Measurements from ENCODE around the gene CD300C.
"Not testable (repeated sequence)": the region's sequence is repeated elsewhere in the genome, so short reads cannot be mapped to it uniquely, and the experiment has no call there.

The CD300C gene

GRCh38 chr17:74569020-74570003, 23.4 kb upstream of the CD300C start:
- H3K27me3 Mint-ChIP-seq: peaks cover 27% of the 10 kb centered on the region
- no peak for DNase-seq (ENCODE audit: low spot score in 2 of 2)
- no peak overlapping the region for H3K27ac Mint-ChIP-seq
- no peak overlapping the region for H3K4me3 Mint-ChIP-seq
- no peak for ATAC-seq (ENCODE audit: low read depth)
- H3K9me3 Mint-ChIP-seq: no peaks in the 10 kb centered on the region
- H3K36me3 Mint-ChIP-seq: peaks cover 2% of the 10 kb centered on the region
- H3K4me1 Mint-ChIP-seq: peaks cover 15% of the 10 kb centered on the region

- DNase-seq (ENCODE audit: low spot score in 2 of 2): no peak
- peaks cover 18% of the 10 kb centered on the region for H3K4me1 Mint-ChIP-seq
- peaks cover 31% of the 10 kb centered on the region for H3K27me3 Mint-ChIP-seq
- H3K36me3 Mint-ChIP-seq: peaks cover 6% of the 10 kb centered on the region
- H3K27ac Mint-ChIP-seq: no peak overlapping the region
- no peak overlapping the region for H3K4me3 Mint-ChIP-seq
- peaks cover 2% of the 10 kb centered on the region for H3K9me3 Mint-ChIP-seq
- no peak for ATAC-seq (ENCODE audit: low read depth)
Measured at GRCh38 chr17:74568106-74568873, 22.4 kb upstream of the CD300C start.

GRCh38 chr17:74567397-74567796, 21.5 kb upstream of the CD300C start, which contains the start of gene CD300H:
TSS of gene CD300H (minus strand) at chr17:74567509.
- Mint-ChIP-seq H3K4me3 (no peak within 1 kb of the TSS), H3K9me3 (peaks cover 2% of the 10 kb centered on the region), H3K27ac (no peak within 1 kb of the TSS), H3K4me1 (peaks cover 20% of the 10 kb centered on the region), H3K27me3 (peaks cover 34% of the 10 kb centered on the region), H3K36me3 (peaks cover 6% of the 10 kb centered on the region)
- ATAC-seq (ENCODE audit: low read depth): no peak
- DNase-seq (ENCODE audit: low spot score in 2 of 2): no peak

GRCh38 chr17:74566132-74566753, 20.3 kb upstream of the CD300C start:
- H3K4me1 Mint-ChIP-seq: peaks cover 27% of the 10 kb centered on the region
- DNase-seq (ENCODE audit: low spot score in 2 of 2): peak; percentile 28 to 38

GRCh38 chr17:74565126-74565525, 19.2 kb upstream of the CD300C start:
- Mint-ChIP-seq H3K27me3 (peaks cover 38% of the 10 kb centered on the region), H3K9me3 (peaks cover 2% of the 10 kb centered on the region), H3K36me3 (peaks cover 6% of the 10 kb centered on the region), H3K4me3 (no peak overlapping the region), H3K27ac (no peak overlapping the region), H3K4me1 (peaks cover 28% of the 10 kb centered on the region)
- ATAC-seq (ENCODE audit: low read depth) (no peak), DNase-seq (ENCODE audit: low spot score in 2 of 2) (no peak)

More at GRCh38 chr17:74566132-74566753, 20.3 kb upstream of the CD300C start:
- peaks cover 6% of the 10 kb centered on the region for H3K36me3 Mint-ChIP-seq
- peaks cover 39% of the 10 kb centered on the region for H3K27me3 Mint-ChIP-seq
- H3K27ac Mint-ChIP-seq: no peak overlapping the region
- peak; percentile 54 for ATAC-seq (ENCODE audit: low read depth)
- H3K4me3 Mint-ChIP-seq: no peak overlapping the region
- peaks cover 2% of the 10 kb centered on the region for H3K9me3 Mint-ChIP-seq

- Mint-ChIP-seq H3K27ac (peak overlapping the region; percentile 9), H3K27me3 (peaks cover 30% of the 10 kb centered on the region), H3K4me3 (no peak overlapping the region), H3K36me3 (peaks cover 9% of the 10 kb centered on the region), H3K4me1 (peaks cover 30% of the 10 kb centered on the region), H3K9me3 (peaks cover 6% of the 10 kb centered on the region)
- ATAC-seq (ENCODE audit: low read depth): no peak
- DNase-seq (ENCODE audit: low spot score in 2 of 2): no peak
Measured at GRCh38 chr17:74563358-74563757, 17.4 kb upstream of the CD300C start.

GRCh38 chr17:74561586-74561985, 15.7 kb upstream of the CD300C start:
- Mint-ChIP-seq H3K4me3 (no peak overlapping the region), H3K27ac (no peak overlapping the region), H3K27me3 (peaks cover 22% of the 10 kb centered on the region), H3K9me3 (peaks cover 6% of the 10 kb centered on the region), H3K4me1 (peaks cover 29% of the 10 kb centered on the region), H3K36me3 (peaks cover 8% of the 10 kb centered on the region)
- DNase-seq (ENCODE audit: low spot score in 2 of 2): no peak
- ATAC-seq (ENCODE audit: low read depth): peak; percentile 35

GRCh38 chr17:74558882-74559519, 13.1 kb upstream of the CD300C start:
- Mint-ChIP-seq H3K4me1 (peaks cover 29% of the 10 kb centered on the region), H3K9me3 (peaks cover 10% of the 10 kb centered on the region), H3K27me3 (peaks cover 16% of the 10 kb centered on the region), H3K4me3 (no peak overlapping the region), H3K27ac (peak overlapping the region; percentile 69), H3K36me3 (peaks cover 11% of the 10 kb centered on the region)
- DNase-seq (ENCODE audit: low spot score in 2 of 2) (no peak), ATAC-seq (ENCODE audit: low read depth) (no peak)

- ATAC-seq (ENCODE audit: low read depth): peak; percentile 31
- peaks cover 13% of the 10 kb centered on the region for H3K27me3 Mint-ChIP-seq
- H3K27ac Mint-ChIP-seq: peak overlapping the region; percentile 69
- H3K36me3 Mint-ChIP-seq; H3K9me3 Mint-ChIP-seq; H3K4me3 Mint-ChIP-seq; DNase-seq (ENCODE audit: low spot score in 2 of 2): not testable (repeated sequence)
- peaks cover 27% of the 10 kb centered on the region for H3K4me1 Mint-ChIP-seq
Measured at GRCh38 chr17:74558402-74558801, 12.5 kb upstream of the CD300C start.

GRCh38 chr17:74555427-74555940, 9.6 kb upstream of the CD300C start:
- Mint-ChIP-seq H3K9me3 (peaks cover 7% of the 10 kb centered on the region), H3K36me3 (peaks cover 6% of the 10 kb centered on the region), H3K4me3 (no peak overlapping the region), H3K27me3 (peaks cover 3% of the 10 kb centered on the region), H3K4me1 (peaks cover 17% of the 10 kb centered on the region), H3K27ac (no peak overlapping the region)
- ATAC-seq (ENCODE audit: low read depth) (no peak), DNase-seq (ENCODE audit: low spot score in 2 of 2) (no peak)

- DNase-seq (ENCODE audit: low spot score in 2 of 2) (no peak), ATAC-seq (ENCODE audit: low read depth) (no peak)
- Mint-ChIP-seq H3K27me3 (peaks cover 6% of the 10 kb centered on the region), H3K4me1 (peaks cover 17% of the 10 kb centered on the region), H3K9me3 (peaks cover 7% of the 10 kb centered on the region), H3K36me3 (peaks cover 6% of the 10 kb centered on the region), H3K27ac (no peak overlapping the region), H3K4me3 (no peak overlapping the region)
Measured at GRCh38 chr17:74554909-74555308, 9.0 kb upstream of the CD300C start.

- peaks cover 3% of the 10 kb centered on the region for H3K36me3 Mint-ChIP-seq
- no peak for DNase-seq (ENCODE audit: low spot score in 2 of 2)
- peaks cover 9% of the 10 kb centered on the region for H3K27me3 Mint-ChIP-seq
- H3K9me3 Mint-ChIP-seq: peaks cover 4% of the 10 kb centered on the region
- no peak for ATAC-seq (ENCODE audit: low read depth)
- peaks cover 2% of the 10 kb centered on the region for H3K4me1 Mint-ChIP-seq
- H3K27ac Mint-ChIP-seq: no peak overlapping the region
- no peak overlapping the region for H3K4me3 Mint-ChIP-seq
Measured at GRCh38 chr17:74552037-74552436, 6.1 kb upstream of the CD300C start.

GRCh38 chr17:74550602-74551001, 4.7 kb upstream of the CD300C start:
- ATAC-seq (ENCODE audit: low read depth): no peak

More at GRCh38 chr17:74550602-74551001, 4.7 kb upstream of the CD300C start:
- Mint-ChIP-seq H3K4me3 (no peak overlapping the region), H3K4me1 (peaks cover 5% of the 10 kb centered on the region), H3K36me3 (no peaks in the 10 kb centered on the region), H3K27me3 (peaks cover 9% of the 10 kb centered on the region), H3K27ac (no peak overlapping the region), H3K9me3 (no peaks in the 10 kb centered on the region)
- DNase-seq (ENCODE audit: low spot score in 2 of 2): no peak

All from memory B cell (primary cell).